Measurements from ENCODE around the gene PREX1.
A peak's percentile ranks its signal among the peaks of the same experiment; 100 is the strongest.
"Not testable (repeated sequence)": the region's sequence is repeated elsewhere in the genome, so short reads cannot be mapped to it uniquely, and the experiment has no call there.

PREX1 gene

GRCh38 chr20:48769069-48769983, 58.5 kb downstream of the PREX1 start:
- H3K27me3 Mint-ChIP-seq: no peaks in the 10 kb centered on the region
- H3K4me3 Mint-ChIP-seq: peak overlapping the region; percentile 45
- no peak for DNase-seq (ENCODE audit: low spot score in 2 of 2)
- H3K27ac Mint-ChIP-seq: peak overlapping the region; percentile 67
- H3K4me1 Mint-ChIP-seq: peaks cover 59% of the 10 kb centered on the region
- H3K36me3 Mint-ChIP-seq: peaks cover 18% of the 10 kb centered on the region
- peak; percentile 40 for ATAC-seq (ENCODE audit: low read depth)
- no peaks in the 10 kb centered on the region for H3K9me3 Mint-ChIP-seq

GRCh38 chr20:48766961-48767960, 60.5 kb downstream of the PREX1 start:
- peaks cover 55% of the 10 kb centered on the region for H3K4me1 Mint-ChIP-seq
- H3K27ac Mint-ChIP-seq: peak overlapping the region; percentile 67
- ATAC-seq (ENCODE audit: low read depth): peak; percentile 15
- no peak for DNase-seq (ENCODE audit: low spot score in 2 of 2)
- no peaks in the 10 kb centered on the region for H3K9me3 Mint-ChIP-seq
- H3K27me3 Mint-ChIP-seq: no peaks in the 10 kb centered on the region
- H3K36me3 Mint-ChIP-seq: peaks cover 17% of the 10 kb centered on the region
- H3K4me3 Mint-ChIP-seq: peak overlapping the region; percentile 7

DNA sequence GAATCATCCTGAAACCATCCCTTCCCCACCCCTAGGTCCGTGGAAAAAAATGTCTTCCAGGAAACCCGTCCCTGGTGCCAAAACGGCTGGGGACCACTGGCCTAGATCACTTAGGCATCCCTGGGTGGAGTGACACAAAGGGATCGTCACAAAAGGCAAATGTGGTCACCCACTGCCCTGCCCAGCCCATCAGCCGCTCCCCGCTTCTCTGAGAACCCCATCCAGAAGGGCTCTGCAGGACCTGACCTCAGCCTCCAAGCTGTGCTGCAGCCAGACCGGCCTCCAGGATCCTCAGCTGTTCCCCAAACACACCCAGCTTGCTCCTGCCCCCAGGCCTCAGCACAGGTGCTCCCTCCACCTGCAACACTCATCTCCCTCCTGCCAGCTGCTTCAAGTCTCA, 61.6 kb downstream of the PREX1 start:
- Mint-ChIP-seq H3K36me3 (peaks cover 17% of the 10 kb centered on the region), H3K27me3 (no peaks in the 10 kb centered on the region), H3K27ac (peak overlapping the region; percentile 67), H3K9me3 (no peaks in the 10 kb centered on the region), H3K4me1 (peaks cover 60% of the 10 kb centered on the region), H3K4me3 (peak overlapping the region; percentile 24)
- DNase-seq (ENCODE audit: low spot score in 2 of 2) (no peak), ATAC-seq (ENCODE audit: low read depth) (no peak)

GRCh38 chr20:48765359-48765758, 62.4 kb downstream of the PREX1 start:
- DNase-seq (ENCODE audit: low spot score in 2 of 2) (no peak), ATAC-seq (ENCODE audit: low read depth) (no peak)
- Mint-ChIP-seq H3K4me3 (no peak overlapping the region), H3K27ac (peak overlapping the region; percentile 47), H3K9me3 (no peaks in the 10 kb centered on the region), H3K4me1 (peaks cover 65% of the 10 kb centered on the region), H3K36me3 (peaks cover 17% of the 10 kb centered on the region), H3K27me3 (no peaks in the 10 kb centered on the region)

GRCh38 chr20:48763216-48763914, 64.4 kb downstream of the PREX1 start:
- no peaks in the 10 kb centered on the region for H3K27me3 Mint-ChIP-seq
- H3K27ac Mint-ChIP-seq: peak overlapping the region; percentile 79
- peaks cover 17% of the 10 kb centered on the region for H3K36me3 Mint-ChIP-seq
- H3K4me3 Mint-ChIP-seq: no peak overlapping the region
- no peak for DNase-seq (ENCODE audit: low spot score in 2 of 2)
- ATAC-seq (ENCODE audit: low read depth): no peak
- peaks cover 70% of the 10 kb centered on the region for H3K4me1 Mint-ChIP-seq
- H3K9me3 Mint-ChIP-seq: no peaks in the 10 kb centered on the region

DNA sequence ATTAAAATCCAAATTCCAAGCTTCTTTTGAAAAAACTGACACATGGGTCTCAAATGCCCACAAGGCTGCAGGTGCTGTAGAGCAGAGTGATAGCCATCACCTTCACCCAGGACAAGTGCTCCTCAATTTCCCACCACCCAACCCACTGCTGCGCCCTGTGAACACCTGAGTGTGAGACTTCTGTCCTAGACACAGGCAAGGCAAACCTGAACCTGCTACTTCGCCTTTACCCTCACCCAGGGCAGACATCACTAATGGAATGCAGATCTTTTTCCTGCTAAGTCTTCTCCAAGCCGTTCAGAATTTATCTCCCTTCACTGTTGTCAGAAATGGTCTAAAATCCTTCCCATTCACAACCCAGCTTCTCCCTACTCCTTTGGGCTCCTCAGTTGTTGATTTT, 65.9 kb downstream of the PREX1 start:
- peaks cover 70% of the 10 kb centered on the region for H3K4me1 Mint-ChIP-seq

DNA sequence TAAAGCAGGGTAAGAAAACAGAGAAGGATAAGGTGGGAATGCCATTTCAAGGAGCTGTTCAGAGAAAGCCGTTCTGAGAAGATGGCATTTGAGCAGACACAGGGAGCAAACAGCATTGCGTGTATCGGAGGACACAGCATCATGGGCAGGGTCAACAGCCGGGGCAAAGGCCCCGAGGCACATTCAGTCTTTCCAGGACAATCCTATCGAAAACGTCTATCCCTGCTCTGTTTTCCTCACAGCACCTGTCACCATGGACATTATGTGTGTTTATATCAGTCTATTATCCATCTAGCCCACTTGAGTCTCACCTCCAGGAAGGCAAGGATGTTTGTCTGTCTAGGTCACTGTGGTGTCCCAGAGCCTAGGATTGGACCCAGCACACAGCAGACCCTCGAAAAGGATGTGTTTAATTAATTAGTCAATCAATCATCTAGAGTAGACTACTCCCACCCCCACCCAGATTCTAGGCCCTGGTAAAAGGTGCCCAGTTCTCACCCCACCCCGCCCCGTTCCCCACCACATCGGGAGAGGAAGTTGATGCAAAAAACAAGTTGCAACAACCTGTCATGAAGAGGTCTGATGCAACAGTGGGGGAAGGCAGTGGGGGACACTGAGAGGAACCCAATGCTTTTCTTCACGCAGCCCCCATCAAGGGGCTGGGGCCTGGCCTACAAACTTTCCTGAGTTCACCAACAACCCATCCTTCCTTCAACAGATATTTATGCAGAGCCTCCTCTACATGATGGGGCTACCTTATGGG, 66.6 kb downstream of the PREX1 start:
- Mint-ChIP-seq H3K36me3 (peaks cover 19% of the 10 kb centered on the region), H3K4me1 (peaks cover 68% of the 10 kb centered on the region), H3K9me3 (peaks cover 3% of the 10 kb centered on the region), H3K27ac (peak overlapping the region; percentile 91), H3K27me3 (no peaks in the 10 kb centered on the region), H3K4me3 (peak overlapping the region; percentile 77)
- no peak for DNase-seq (ENCODE audit: low spot score in 2 of 2)
- ATAC-seq (ENCODE audit: low read depth): peak; percentile 63

More for the DNA sequence above, 65.9 kb downstream of the PREX1 start:
- peaks cover 14% of the 10 kb centered on the region for H3K36me3 Mint-ChIP-seq
- H3K9me3 Mint-ChIP-seq: peaks cover 2% of the 10 kb centered on the region
- H3K4me3 Mint-ChIP-seq: peak overlapping the region; percentile 77
- peak overlapping the region; percentile 91 for H3K27ac Mint-ChIP-seq
- ATAC-seq (ENCODE audit: low read depth) (no peak), DNase-seq (ENCODE audit: low spot score in 2 of 2) (no peak)
- no peaks in the 10 kb centered on the region for H3K27me3 Mint-ChIP-seq

GRCh38 chr20:48760403-48760983, 67.3 kb downstream of the PREX1 start:
- ATAC-seq (ENCODE audit: low read depth): peak; percentile 71
- H3K36me3 Mint-ChIP-seq: peaks cover 25% of the 10 kb centered on the region
- peak in 1 of 2 donors; percentile 47 for DNase-seq (ENCODE audit: low spot score in 2 of 2)
- peak overlapping the region; percentile 91 for H3K27ac Mint-ChIP-seq
- H3K4me1 Mint-ChIP-seq: peaks cover 67% of the 10 kb centered on the region
- peaks cover 3% of the 10 kb centered on the region for H3K9me3 Mint-ChIP-seq
- peak overlapping the region; percentile 77 for H3K4me3 Mint-ChIP-seq
- H3K27me3 Mint-ChIP-seq: no peaks in the 10 kb centered on the region

DNA sequence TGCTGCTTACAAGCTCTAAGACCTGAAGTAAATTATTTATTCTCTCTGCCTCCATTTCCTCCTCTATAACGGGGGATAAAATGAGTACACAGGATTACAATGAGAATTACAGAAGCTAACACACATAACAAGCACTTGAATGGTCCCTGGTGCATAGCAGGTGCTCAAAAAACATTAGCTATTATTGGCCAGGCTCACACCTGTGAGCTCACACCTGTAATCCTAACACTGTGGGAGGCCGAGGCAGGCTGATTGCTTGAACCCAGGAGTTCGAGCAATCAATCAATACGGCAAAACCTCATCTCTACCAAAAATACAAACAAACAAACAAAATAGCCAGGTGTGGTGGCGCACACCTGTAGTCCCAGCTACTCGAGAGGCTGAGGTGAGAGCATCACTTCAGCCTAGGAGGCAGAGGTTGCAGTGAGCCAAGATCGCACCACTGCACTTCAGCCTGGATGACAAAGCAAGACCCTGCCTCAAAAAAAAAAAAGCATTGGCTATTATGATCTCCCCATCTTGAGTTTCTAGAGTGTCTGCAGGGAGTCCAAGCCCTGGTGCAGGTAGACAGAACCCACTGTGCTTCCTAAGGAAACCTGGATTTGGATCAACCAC, 68.1 kb downstream of the PREX1 start:
- ATAC-seq (ENCODE audit: low read depth) (no peak), DNase-seq (ENCODE audit: low spot score in 2 of 2) (no peak)
- H3K27me3 Mint-ChIP-seq: no peaks in the 10 kb centered on the region
- H3K36me3 Mint-ChIP-seq: peaks cover 27% of the 10 kb centered on the region
- H3K9me3 Mint-ChIP-seq: peaks cover 6% of the 10 kb centered on the region
- peak overlapping the region; percentile 77 for H3K4me3 Mint-ChIP-seq
- H3K27ac Mint-ChIP-seq: peak overlapping the region; percentile 91
- H3K4me1 Mint-ChIP-seq: peaks cover 64% of the 10 kb centered on the region

DNA sequence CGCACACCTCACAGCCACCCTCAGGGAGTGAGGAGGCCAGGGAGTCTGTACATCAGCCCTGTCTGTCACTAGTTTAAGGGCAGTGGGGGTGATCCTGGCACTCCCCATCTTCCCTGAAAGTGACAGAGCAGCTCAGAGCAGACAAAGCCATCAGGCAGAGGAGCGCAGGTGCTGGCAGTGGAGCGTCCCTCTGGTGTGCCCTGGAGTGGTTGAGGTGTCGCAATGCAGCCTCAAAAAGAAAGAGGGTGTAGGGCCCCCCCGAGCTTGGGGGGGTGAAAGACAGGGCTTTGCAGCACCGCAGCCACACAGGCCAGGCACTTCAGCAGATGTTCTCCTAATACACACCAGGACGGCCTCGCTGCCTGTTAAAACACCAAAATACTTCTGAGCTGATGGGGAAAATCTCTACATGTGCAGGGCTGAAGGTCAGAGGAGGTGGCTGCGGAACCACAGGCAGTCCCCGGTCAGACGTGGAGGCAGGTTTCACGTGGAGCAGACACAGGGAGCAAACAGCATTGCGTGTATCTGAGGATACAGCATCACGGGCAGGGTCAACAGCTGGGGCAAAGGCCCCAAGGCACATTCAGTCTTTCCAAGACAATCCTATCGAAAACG, 69.5 kb downstream of the PREX1 start:
- Mint-ChIP-seq H3K27ac (peak overlapping the region; percentile 91), H3K27me3 (no peaks in the 10 kb centered on the region), H3K4me1 (peaks cover 70% of the 10 kb centered on the region), H3K4me3 (peak overlapping the region; percentile 68), H3K36me3 (peaks cover 30% of the 10 kb centered on the region), H3K9me3 (peaks cover 6% of the 10 kb centered on the region)
- ATAC-seq (ENCODE audit: low read depth) (peak; percentile 58), DNase-seq (ENCODE audit: low spot score in 2 of 2) (peak in 1 of 2 donors; percentile 30)

GRCh38 chr20:48756774-48757173, 71.0 kb downstream of the PREX1 start:
- peak overlapping the region; percentile 40 for H3K4me3 Mint-ChIP-seq
- peaks cover 29% of the 10 kb centered on the region for H3K36me3 Mint-ChIP-seq

DNA sequence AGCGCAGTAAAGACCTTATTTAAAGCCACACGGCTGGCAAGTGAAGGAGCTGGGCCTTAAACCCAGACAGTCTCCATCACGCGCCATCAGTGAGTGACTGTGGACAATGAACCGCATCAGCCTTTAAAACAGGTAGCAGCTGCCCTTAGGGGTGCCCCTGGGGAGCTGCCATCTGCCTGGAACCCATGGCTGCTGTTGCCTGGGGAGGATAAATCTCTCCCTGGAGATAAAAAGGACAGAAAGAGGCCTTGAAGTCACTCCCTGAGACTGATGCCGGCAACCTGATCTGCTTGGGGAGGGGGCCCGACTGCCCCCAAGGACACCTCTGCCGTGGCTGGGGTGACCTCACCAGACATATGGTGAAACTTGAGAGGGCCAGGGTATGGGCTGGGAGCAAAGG, 73.5 kb downstream of the PREX1 start:
- Mint-ChIP-seq H3K36me3 (peaks cover 37% of the 10 kb centered on the region), H3K27me3 (no peaks in the 10 kb centered on the region), H3K27ac (peak overlapping the region; percentile 64), H3K4me1 (peaks cover 65% of the 10 kb centered on the region), H3K9me3 (peaks cover 6% of the 10 kb centered on the region), H3K4me3 (no peak overlapping the region)
- ATAC-seq (ENCODE audit: low read depth) (peak; percentile 30), DNase-seq (ENCODE audit: low spot score in 2 of 2) (no peak)

More at GRCh38 chr20:48756774-48757173, 71.0 kb downstream of the PREX1 start:
- ATAC-seq (ENCODE audit: low read depth); H3K9me3 Mint-ChIP-seq; H3K27me3 Mint-ChIP-seq; DNase-seq (ENCODE audit: low spot score in 2 of 2): not testable (repeated sequence)
- H3K27ac Mint-ChIP-seq: peak overlapping the region; percentile 64
- H3K4me1 Mint-ChIP-seq: peaks cover 72% of the 10 kb centered on the region
